K562 (cell line): ENCODE results near the gene MIR17HG. TPM values are rescaled to one million over a fixed set of nuclear protein-coding genes. Genes with fewer than 3 reads are reported as not detected.

Source experiments
- ATAC-seq: fragments of 200-7000 bp; cut with Tn5 transposase; 3 replicates; pipeline ENCODE4 v1.9.1; 2020; ENCODE audit warnings: moderate library complexity
- BruUV-seq: library from RNA; stranded (reverse); fragments of 400-500 nt; replicated peaks from 2 replicates; lab custom pipeline; 2021; lab: Mats Ljungman, UMichigan
- CTCF ChIA-PET: fragments of 300-600 bp; formaldehyde crosslinking; extraction: SDS; loops from one replicate; lab custom pipeline; 2021; ENCODE audit warnings: low intra/inter-chr PET ratio; lab: Yijun Ruan, JAX
- POLR2A ChIA-PET: fragments of 300-600, 350-650 bp; sonication (Branson Sonifier 250); formaldehyde crosslinking; extraction: SDS; loops from one replicate; lab custom pipeline; 2021; ENCODE audit warnings: antibody characterized with exemption, inconsistent platforms; lab: Yijun Ruan, JAX
- DNase-seq, 4 experiments: peaks; one replicate each; pipeline versions ENCODE4 v3.0.0 to v3.0.0-alpha.2; 2011 to 2018; ENCODE audit warnings: low spot score in 3 of 4, mixed read lengths in 3 of 4; ENCODE audit errors: extremely low read depth in 1 of 4
- FAIRE-seq: peaks from 2 replicates; lab custom pipeline; 2011; peaks lifted over from hg19 to GRCh38; lab: Jason Lieb, UNC
- H2AFZ ChIP-seq: 2 replicates; pipeline ENCODE4 v1.6.0; 2011; ENCODE audit warnings: low read depth, low read length, control low read depth, inconsistent platforms
- H3K27ac ChIP-seq: fragments of 200-600 bp; 3 replicates; pipeline ENCODE4 v1.8.0; 2011; ENCODE audit warnings: low read depth, mild to moderate bottlenecking, control low read depth, inconsistent platforms, low read length, moderate library complexity, mixed read lengths; ENCODE audit errors: extremely low read depth
- H3K27me3 ChIP-seq, 2 experiments: fragments of 300-600 bp in 1 of 2; 2 replicates in 1 of 2; 3 replicates in 1 of 2; pipeline versions ENCODE4 v1.6.0 to v1.8.0; 2011; ENCODE audit warnings: inconsistent platforms in 2 of 2, low read length in 2 of 2, mild to moderate bottlenecking in 1 of 2, mixed read lengths in 1 of 2, moderate library complexity in 1 of 2; ENCODE audit not compliant: control insufficient read depth in 2 of 2, insufficient read depth in 2 of 2
- H3K36me3 ChIP-seq: fragments of 300-600 bp; 3 replicates; pipeline ENCODE4 v1.8.0; 2011; ENCODE audit warnings: mild to moderate bottlenecking, low read length, inconsistent platforms; ENCODE audit not compliant: control insufficient read depth, insufficient read depth
- H3K4me1 ChIP-seq, 2 experiments: fragments of 200-600 bp in 1 of 2; replicated peaks in 1 of 2; 2 replicates in 1 of 2; 3 replicates in 1 of 2; pipeline versions ENCODE4 v1.5.1 to v1.8.0; 2011; ENCODE audit warnings: inconsistent platforms in 2 of 2, low read length in 2 of 2, mild to moderate bottlenecking in 1 of 2, mixed read lengths in 1 of 2, moderate library complexity in 1 of 2; ENCODE audit not compliant: control insufficient read depth in 2 of 2, insufficient read depth in 2 of 2
- H3K4me2 ChIP-seq: 2 replicates; pipeline ENCODE4 v1.6.1; 2011; ENCODE audit warnings: low read length, control low read depth, inconsistent platforms, mixed read lengths; ENCODE audit not compliant: insufficient read depth
- H3K4me3 ChIP-seq: fragments of 200-600 bp; sonication (generic), shearing (Covaris generic); 2 replicates; pipeline ENCODE4 v1.5.1; 2016; ENCODE audit warnings: control low read depth, inconsistent platforms
- H3K79me2 ChIP-seq: fragments of 200-600 bp; 3 replicates; pipeline ENCODE4 v1.8.0; 2011; ENCODE audit warnings: low read length, inconsistent platforms; ENCODE audit not compliant: control insufficient read depth, insufficient read depth
- H3K9ac ChIP-seq, 2 experiments: 2 replicates each; pipeline versions ENCODE4 v1.6.0 to v1.6.1; 2011; ENCODE audit warnings: low read depth in 2 of 2, low read length in 2 of 2, control low read depth in 1 of 2, inconsistent platforms in 1 of 2, mild to moderate bottlenecking in 1 of 2, mixed read lengths in 1 of 2; ENCODE audit not compliant: insufficient read depth in 1 of 2
- H3K9me1 ChIP-seq: one replicate; pipeline ENCODE4 v1.6.0; 2011; ENCODE audit warnings: inconsistent platforms, mild to moderate bottlenecking, low read length, moderate library complexity; ENCODE audit not compliant: control insufficient read depth, insufficient read depth
- H3K9me3 ChIP-seq: replicated peaks from 2 replicates; pipeline ENCODE4 v1.5.1; 2011; ENCODE audit warnings: low read depth, low read length, inconsistent platforms; ENCODE audit not compliant: control insufficient read depth, insufficient read depth
- H4K20me1 ChIP-seq: replicated peaks from 2 replicates; pipeline ENCODE4 v1.6.1; 2011; ENCODE audit warnings: low read length, inconsistent platforms, mixed read lengths; ENCODE audit not compliant: control insufficient read depth, insufficient read depth
- ETS2 ChIP-seq: IDR thresholded peaks from 2 replicates; pipeline ENCODE4 v1.6.1; 2016; ENCODE audit warnings: borderline replicate concordance, missing genetic modification characterization, mild to moderate bottlenecking, moderate library complexity, missing compliant biosample characterization; ENCODE audit not compliant: poor library complexity, severe bottlenecking
- HDAC6 ChIP-seq: IDR thresholded peaks from 2 replicates; pipeline ENCODE4 v1.6.1; 2012; ENCODE audit warnings: low read depth, mild to moderate bottlenecking, control low read depth, inconsistent platforms, low read length, moderate library complexity
- IFI16 ChIP-seq: fragments of 250-450 bp; sonication (Bioruptor Pico); IDR thresholded peaks from 2 replicates; pipeline ENCODE4 v2.1.2; 2022; ENCODE audit warnings: mild to moderate bottlenecking, inconsistent platforms
- THRAP3 ChIP-seq: fragments of 450-650 bp; IDR thresholded peaks from 2 replicates; pipeline ENCODE4 v1.6.1; 2016; ENCODE audit warnings: mild to moderate bottlenecking, inconsistent platforms, borderline replicate concordance
- WGBS: fragments of 100-300 bp; shearing (Covaris generic); methylation state at CpG from one replicate; pipeline ENCODE4 v1.1.6; 2016; ENCODE audit warnings: low coverage, mixed read lengths; ENCODE audit not compliant: insufficient coverage; ENCODE audit errors: missing lambda C conversion rate; 5-methylcytosine and 5-hydroxymethylcytosine counted together
- in situ Hi-C: fragments of 300-500 bp; cut with MboI; formaldehyde crosslinking; loops from 4 replicates; pipeline ENCODE4 v1.15.0; 2018; ENCODE audit warnings: inconsistent platforms, mixed read lengths
- intact Hi-C: fragments of 100-400 bp; cut with micrococcal nuclease; formaldehyde crosslinking; loops from 2 replicates; pipeline ENCODE4 v1.14.2; 2022
- polyA plus RNA-seq, 8 experiments: library from polyadenylated mRNA; depleted of rRNA in 4 of 8; stranded (reverse) in 5 of 8; unstranded in 3 of 8; fragments of >200 nt; fragmentation: Nextera tagmentation in 2 of 8; fragmentation: Illumina TruSeq in 1 of 8; extraction: Ambion mirVana in 2 of 8; extraction: Trizol in 1 of 8; gene quantifications; 2 replicates each; pipeline versions ENCODE4 v1.2.1 to v1.2.3, GENCODE V29; 2011 to 2014; ENCODE audit warnings: inconsistent platforms in 1 of 8, missing spikeins in 1 of 8
- total RNA-seq, 7 experiments: library from RNA; depleted of rRNA in 6 of 7; stranded (reverse); fragments of >200 nt in 6 of 7; fragmentation: Illumina TruSeq in 2 of 7; extraction: Trizol in 2 of 7; gene quantifications; 2 replicates each; pipeline versions ENCODE4 v1.2.1 to v1.2.3, GENCODE V29; 2011 to 2021; ENCODE audit warnings: low replicate concordance in 1 of 7
- TF ChIP-seq, protein P1 (sequence below): fragments of 250-450 bp; sonication (Bioruptor Pico); IDR thresholded peaks from 2 replicates; pipeline ENCODE4 v1.9.0; 2021; ENCODE audit warnings: mild to moderate bottlenecking, inconsistent platforms

MIR17HG gene
- total and polyA plus RNA-seq, 9 of the 15 experiments (the other 6 are each of a cell fraction or from before 2014, with no cell fraction given) = 44.2 to 218 (median 77.8) TPM

- in situ Hi-C loops = no loop called here
- ATAC-seq (no peak), DNase-seq (no peak), FAIRE-seq (no peak)
- CTCF ChIA-PET = no interaction called here
- H2AFZ ChIP-seq = no peak overlapping the region
- H3K9me1 ChIP-seq = peaks cover 5% of the 10 kb centered on the region
- H3K4me2 ChIP-seq = no peak overlapping the region
- peaks cover 0 to 7% of the 10 kb centered on the region in 2 experiments; a peak in 3 of 5 replicates for H3K4me1 ChIP-seq
- peaks cover 6% of the 10 kb centered on the region; the same call in 2 of the 3 replicates for H3K36me3 ChIP-seq
- intact Hi-C loops = loop anchor here (2.0 kb wide), 1 partner anchor 14 kb away; no protein-coding TSS in a partner anchor
- H3K4me3 ChIP-seq = no peak overlapping the region
- no TSS peak for BruUV-seq
- POLR2A ChIA-PET = interaction anchor here (0.9 to 1.1 kb wide), 4 partner anchors 10 to 36 kb away, joined by 3 to 8 read pairs (median 4); partner anchors contain the start of gene GPC5
- H3K9me3 ChIP-seq = no peaks in the 10 kb centered on the region
- peaks cover 8% of the 10 kb centered on the region for H4K20me1 ChIP-seq
- H3K9ac ChIP-seq = no peak overlapping the region
- TF ChIP-seq, protein P1, sequence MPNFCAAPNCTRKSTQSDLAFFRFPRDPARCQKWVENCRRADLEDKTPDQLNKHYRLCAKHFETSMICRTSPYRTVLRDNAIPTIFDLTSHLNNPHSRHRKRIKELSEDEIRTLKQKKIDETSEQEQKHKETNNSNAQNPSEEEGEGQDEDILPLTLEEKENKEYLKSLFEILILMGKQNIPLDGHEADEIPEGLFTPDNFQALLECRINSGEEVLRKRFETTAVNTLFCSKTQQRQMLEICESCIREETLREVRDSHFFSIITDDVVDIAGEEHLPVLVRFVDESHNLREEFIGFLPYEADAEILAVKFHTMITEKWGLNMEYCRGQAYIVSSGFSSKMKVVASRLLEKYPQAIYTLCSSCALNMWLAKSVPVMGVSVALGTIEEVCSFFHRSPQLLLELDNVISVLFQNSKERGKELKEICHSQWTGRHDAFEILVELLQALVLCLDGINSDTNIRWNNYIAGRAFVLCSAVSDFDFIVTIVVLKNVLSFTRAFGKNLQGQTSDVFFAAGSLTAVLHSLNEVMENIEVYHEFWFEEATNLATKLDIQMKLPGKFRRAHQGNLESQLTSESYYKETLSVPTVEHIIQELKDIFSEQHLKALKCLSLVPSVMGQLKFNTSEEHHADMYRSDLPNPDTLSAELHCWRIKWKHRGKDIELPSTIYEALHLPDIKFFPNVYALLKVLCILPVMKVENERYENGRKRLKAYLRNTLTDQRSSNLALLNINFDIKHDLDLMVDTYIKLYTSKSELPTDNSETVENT (CRISPR knock-in tag) = no peak
- TF ChIP-seq ETS2 (no peak), IFI16 (CRISPR knock-in tag) (no peak), THRAP3 (no peak), HDAC6 (no peak)
- no peaks in the 10 kb centered on the region for H3K27me3 ChIP-seq
- 14% methylated on average over 1 of the region's 1 CpG for WGBS
- no peak overlapping the region for H3K27ac ChIP-seq
- H3K79me2 ChIP-seq = no peaks in the 10 kb centered on the region
Measured at GRCh38 chr13:91362908-91363307, 15.4 kb downstream of the MIR17HG start.
